ENCODE data around the gene JADE2.

JADE2 gene

GRCh38 chr5:134559672-134560071 is 34.2 kb downstream of the JADE2 start:
- Histone ChIP-seq H3K9me3 (ENCODE audit: control insufficient read depth, insufficient read depth, low read depth, low read length) (no peaks in the 10 kb centered on the region), H3K36me3 (ENCODE audit: control insufficient read depth in 2 of 2, insufficient read depth in 1 of 2, low read length in 2 of 2) (peaks cover 0 to 30% of the 10 kb centered on the region in 2 experiments; a peak in 2 of 3 replicates), H3K4me3 (ENCODE audit: low read depth, low read length) (no peak overlapping the region), H3K27ac (ENCODE audit: extremely low read depth, low read depth, low read length) (no peak overlapping the region), H3K4me1 (ENCODE audit: control insufficient read depth, insufficient read depth, low read length) (no peaks in the 10 kb centered on the region)
- CTCF ChIA-PET: interaction anchor here (0.5 to 1.2 kb wide), 3 partner anchors 19 to 387 kb away, joined by 3 to 5 read pairs (median 3); no protein-coding TSS in a partner anchor
- POLR2A ChIA-PET: no interaction called here
- TF ChIP-seq ZNF660 (tag by site-specific recombination; IDR thresholded peaks at IDR 0.05) (no peak), YY1 (tag by site-specific recombination; IDR thresholded peaks at IDR 0.05) (no peak), REST (tag by site-specific recombination; IDR thresholded peaks at IDR 0.05) (no peak), EGR2 (tag by site-specific recombination; IDR thresholded peaks at IDR 0.05; ENCODE audit: low read depth) (peak; percentile 39; the same call in 1 of the 2 replicates), ZNF837 (tag by site-specific recombination; IDR thresholded peaks at IDR 0.05) (no peak)

GRCh38 chr5:134560698-134561097 is 35.2 kb downstream of the JADE2 start:
- Histone ChIP-seq H3K27ac (ENCODE audit: extremely low read depth, low read depth, low read length) (no peak overlapping the region), H3K4me3 (ENCODE audit: low read depth, low read length) (no peak overlapping the region), H3K9me3 (ENCODE audit: control insufficient read depth, insufficient read depth, low read depth, low read length) (no peaks in the 10 kb centered on the region), H3K36me3 (ENCODE audit: control insufficient read depth in 2 of 2, insufficient read depth in 1 of 2, low read length in 2 of 2) (peaks cover 0 to 31% of the 10 kb centered on the region in 2 experiments; a peak in 2 of 3 replicates), H3K4me1 (ENCODE audit: control insufficient read depth, insufficient read depth, low read length) (no peaks in the 10 kb centered on the region)
- POLR2A ChIA-PET: no interaction called here
- TF ChIP-seq ZSCAN5A (tag by site-specific recombination; IDR thresholded peaks at IDR 0.05) (no peak), ZNF140 (tag by site-specific recombination; IDR thresholded peaks at IDR 0.05) (no peak), ZNF768 (tag by site-specific recombination; IDR thresholded peaks at IDR 0.05) (no peak), ZNF544 (tag by site-specific recombination; IDR thresholded peaks at IDR 0.05) (no peak), ZNF148 (tag by site-specific recombination; IDR thresholded peaks at IDR 0.05; ENCODE audit: borderline replicate concordance) (no peak), ZNF362 (tag by site-specific recombination; IDR thresholded peaks at IDR 0.05) (no peak), ZNF37A (tag by site-specific recombination; IDR thresholded peaks at IDR 0.05) (no peak), ZNF121 (tag by site-specific recombination; IDR thresholded peaks at IDR 0.05) (no peak), MYNN (tag by site-specific recombination; IDR thresholded peaks at IDR 0.05; ENCODE audit: borderline replicate concordance) (no peak), ZNF302 (tag by site-specific recombination; IDR thresholded peaks at IDR 0.05; ENCODE audit: low read depth) (no peak), ZNF184 (tag by site-specific recombination; IDR thresholded peaks at IDR 0.05) (no peak), KLF9 (tag by site-specific recombination; IDR thresholded peaks at IDR 0.05; ENCODE audit: low read depth) (no peak), REST (tag by site-specific recombination; IDR thresholded peaks at IDR 0.05) (no peak), ZBTB1 (tag by site-specific recombination; IDR thresholded peaks at IDR 0.05) (no peak), ZSCAN23 (tag by site-specific recombination; IDR thresholded peaks at IDR 0.05) (no peak)
- CTCF ChIA-PET: interaction anchor here (0.6 to 2.5 kb wide), 7 partner anchors 17 to 257 kb away, joined by 3 to 8 read pairs (median 3); no protein-coding TSS in a partner anchor
